GM12872 (cell line): ENCODE results near the gene LARP1.

ENCODE experiments used
- TF ChIP-seq, protein P1 (sequence below): IDR thresholded peaks from 3 replicates; pipeline ENCODE4 v1.5.1; 2011; ENCODE audit warnings: low read depth, mild to moderate bottlenecking, low read length, moderate library complexity; ENCODE audit not compliant: insufficient read depth

Gene LARP1

GRCh38 chr5:154793599-154794524 is 38.7 kb downstream of the LARP1 start:
- TF ChIP-seq, protein P1, sequence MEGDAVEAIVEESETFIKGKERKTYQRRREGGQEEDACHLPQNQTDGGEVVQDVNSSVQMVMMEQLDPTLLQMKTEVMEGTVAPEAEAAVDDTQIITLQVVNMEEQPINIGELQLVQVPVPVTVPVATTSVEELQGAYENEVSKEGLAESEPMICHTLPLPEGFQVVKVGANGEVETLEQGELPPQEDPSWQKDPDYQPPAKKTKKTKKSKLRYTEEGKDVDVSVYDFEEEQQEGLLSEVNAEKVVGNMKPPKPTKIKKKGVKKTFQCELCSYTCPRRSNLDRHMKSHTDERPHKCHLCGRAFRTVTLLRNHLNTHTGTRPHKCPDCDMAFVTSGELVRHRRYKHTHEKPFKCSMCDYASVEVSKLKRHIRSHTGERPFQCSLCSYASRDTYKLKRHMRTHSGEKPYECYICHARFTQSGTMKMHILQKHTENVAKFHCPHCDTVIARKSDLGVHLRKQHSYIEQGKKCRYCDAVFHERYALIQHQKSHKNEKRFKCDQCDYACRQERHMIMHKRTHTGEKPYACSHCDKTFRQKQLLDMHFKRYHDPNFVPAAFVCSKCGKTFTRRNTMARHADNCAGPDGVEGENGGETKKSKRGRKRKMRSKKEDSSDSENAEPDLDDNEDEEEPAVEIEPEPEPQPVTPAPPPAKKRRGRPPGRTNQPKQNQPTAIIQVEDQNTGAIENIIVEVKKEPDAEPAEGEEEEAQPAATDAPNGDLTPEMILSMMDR = no peak

DNA sequence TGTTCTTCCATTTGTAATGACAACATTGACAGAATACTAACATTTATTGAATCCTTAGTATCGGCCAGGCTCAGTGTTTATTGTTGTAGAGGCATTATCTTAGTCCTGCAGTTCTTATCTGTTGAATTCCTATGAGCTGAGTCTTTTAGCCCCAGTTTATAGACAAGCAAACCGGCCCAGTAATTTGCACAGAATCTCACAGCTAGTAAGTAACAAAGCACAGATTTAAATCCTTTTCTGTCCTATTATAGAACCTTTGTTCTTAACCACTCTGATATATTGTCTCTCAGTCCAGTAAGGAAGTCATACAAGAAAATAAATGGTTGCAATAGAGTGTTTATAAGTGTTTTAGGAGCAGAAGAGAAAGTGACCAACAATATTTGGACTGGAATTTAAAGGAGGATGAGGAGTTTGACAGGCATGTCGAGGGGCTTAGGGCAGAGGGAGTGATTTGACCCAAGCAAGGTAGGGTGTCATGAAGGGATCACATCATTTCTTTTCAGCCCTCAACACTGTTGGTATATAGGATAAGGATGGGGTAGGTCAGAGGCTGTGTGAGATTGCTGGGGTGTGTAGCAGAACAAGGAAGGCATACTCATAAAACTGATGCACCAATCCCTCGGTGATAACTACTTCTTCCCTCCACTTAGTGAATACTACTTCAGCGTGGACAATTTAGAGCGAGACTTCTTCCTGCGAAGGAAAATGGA is 39.5 kb downstream of the LARP1 start:
- TF ChIP-seq, protein P1 = no peak

DNA sequence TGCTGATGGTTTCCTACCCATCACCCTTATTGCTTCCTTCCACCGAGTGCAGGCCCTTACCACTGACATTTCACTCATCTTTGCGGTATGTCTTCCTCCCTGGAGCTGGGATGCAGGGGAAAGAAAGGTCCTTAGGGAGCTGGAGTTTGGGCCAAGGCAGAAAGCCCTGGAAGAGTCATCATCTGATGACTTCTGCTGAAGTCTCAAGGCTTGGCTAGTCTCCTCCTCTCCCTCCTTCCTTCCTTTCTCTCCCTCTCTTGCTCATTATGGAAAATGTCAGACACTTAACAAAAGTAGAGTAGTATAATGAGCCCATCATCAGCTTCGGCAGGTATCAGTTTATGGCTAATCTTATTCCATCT is 40.0 kb downstream of the LARP1 start:
- TF ChIP-seq, protein P1 = no peak

DNA sequence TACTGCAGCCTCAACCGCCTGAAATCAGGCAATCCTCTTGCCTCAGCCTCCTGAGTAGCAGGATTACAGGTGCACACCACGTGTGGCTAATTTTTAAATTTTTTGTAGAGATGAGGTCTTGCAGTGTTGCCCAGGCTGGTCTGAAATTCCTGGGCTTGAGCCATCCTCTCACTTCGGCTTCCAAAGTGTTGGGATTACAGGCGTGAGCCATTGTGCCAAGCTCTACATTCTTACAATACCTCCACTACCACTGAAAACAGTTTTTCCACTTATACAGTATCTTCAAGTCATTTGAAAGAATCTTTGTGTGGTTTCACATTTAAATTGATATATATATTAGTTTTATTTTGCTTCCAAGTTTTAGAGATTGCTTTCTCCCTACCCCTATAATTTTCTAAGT is 42.6 kb downstream of the LARP1 start:
- TF ChIP-seq, protein P1 = no peak

DNA sequence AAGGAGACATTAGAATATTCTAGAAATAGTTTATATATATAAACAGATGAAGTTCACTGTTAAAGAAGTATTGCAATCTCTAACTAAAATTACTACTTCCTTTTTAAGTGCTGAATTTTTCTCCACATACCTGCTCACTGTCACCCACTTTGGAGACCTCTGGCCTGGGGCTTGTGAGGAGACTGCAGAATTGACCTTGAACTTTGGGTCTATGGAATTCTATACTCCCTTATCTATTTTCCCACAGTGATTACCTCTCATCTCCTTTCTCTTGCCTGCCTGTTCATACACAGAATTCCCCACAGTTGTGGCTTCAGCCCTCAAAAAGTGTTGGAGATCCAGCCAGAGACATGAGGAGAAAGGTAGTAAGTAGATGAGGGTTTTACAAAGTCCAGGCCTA is 45.4 kb downstream of the LARP1 start:
- TF ChIP-seq, protein P1 = no peak

GRCh38 chr5:154801083-154801482 is 45.9 kb downstream of the LARP1 start:
- TF ChIP-seq, protein P1 = no peak

DNA sequence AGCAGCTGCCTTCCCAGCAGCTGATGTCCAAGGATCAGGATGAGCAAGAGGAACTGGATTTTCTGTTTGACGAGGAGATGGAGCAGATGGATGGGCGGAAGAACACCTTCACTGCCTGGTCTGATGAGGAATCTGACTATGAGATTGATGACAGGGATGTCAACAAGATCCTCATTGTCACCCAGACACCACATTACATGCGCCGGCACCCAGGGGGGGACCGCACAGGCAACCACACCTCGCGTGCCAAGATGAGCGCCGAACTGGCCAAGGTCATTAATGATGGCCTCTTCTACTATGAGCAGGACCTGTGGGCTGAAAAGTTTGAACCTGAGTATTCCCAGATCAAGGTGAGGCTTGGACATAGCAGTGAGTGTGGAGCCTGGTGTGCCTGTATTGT is 46.9 kb downstream of the LARP1 start:
- TF ChIP-seq, protein P1 = no peak
